ENCODE results near the gene MTHFD1L. TPM values are rescaled to one million over a fixed set of nuclear protein-coding genes. Genes with fewer than 3 reads are reported as not detected.

Gene MTHFD1L
- total and polyA plus RNA-seq, 2 donors (not counting 3 experiments of a cell fraction or from before 2014, with no cell fraction given): 40.2 to 120 TPM

- dilution Hi-C loops (cut with MboI; ENCODE audit: extremely low pct_ligation_motif_present, low sequenced_read_pairs) (no loop called here), intact Hi-C loops (cut with micrococcal nuclease) (no loop called here)
- Histone ChIP-seq H3K4me3 (replicated peaks in 1 of 3; ENCODE audit: insufficient read depth in 1 of 3, low read depth in 1 of 3, low read length in 3 of 3) (no peak overlapping the region), H3K79me2 (ENCODE audit: control insufficient read depth, insufficient read depth, low read length) (no peaks in the 10 kb centered on the region), H3K27me3 (ENCODE audit: control insufficient read depth in 2 of 2, insufficient read depth in 2 of 2, low read length in 2 of 2) (no peaks in the 10 kb centered on the region), H3K9ac (replicated peaks; ENCODE audit: extremely low read depth, insufficient read depth, low read length) (no peak overlapping the region), H3K9me3 (replicated peaks; ENCODE audit: control insufficient read depth, insufficient read depth, low read length) (no peaks in the 10 kb centered on the region), H3K36me3 (ENCODE audit: control insufficient read depth in 2 of 2, extremely low read depth in 1 of 2, insufficient read depth in 2 of 2, low read length in 2 of 2) (peaks cover 9 to 10% of the 10 kb centered on the region in 2 experiments), H3K27ac (ENCODE audit: insufficient read depth, low read depth, low read length) (peak overlapping the region; percentile 63), H3K9me1 (replicated peaks; ENCODE audit: control insufficient read depth, extremely low read depth, insufficient read depth, low read length) (no peaks in the 10 kb centered on the region), H4K20me1 (replicated peaks; ENCODE audit: control insufficient read depth, extremely low read depth, insufficient read depth, low read length) (no peaks in the 10 kb centered on the region), H2AFZ (ENCODE audit: low read depth, low read length) (no peak overlapping the region), H3K4me1 (ENCODE audit: control insufficient read depth, extremely low read depth, insufficient read depth, low read length) (peaks cover 15% of the 10 kb centered on the region), H3K4me2 (ENCODE audit: insufficient read depth, low read length) (peak overlapping the region; percentile 17)
- POLR2A ChIA-PET: no interaction called here
- CTCF ChIA-PET: no interaction called here
- TF ChIP-seq POLR2AphosphoS5 (IDR thresholded peaks at IDR 0.05; ENCODE audit: insufficient read depth, low read depth, low read length): peak; percentile 26
- TF ChIP-seq JUN (IDR thresholded peaks at IDR 0.05; ENCODE audit: borderline replicate concordance, insufficient read depth, insufficient read length, low read depth): peak; percentile 24
- no peak for TF ChIP-seq MYC (IDR thresholded peaks at IDR 0.05; ENCODE audit: low read depth, low read length)
- TF ChIP-seq POLR2A (IDR thresholded peaks at IDR 0.05; ENCODE audit: low read depth, low read length): no peak
- no TSS peak for BruUV-seq (replicated peaks)
- peak; percentile 92 for FAIRE-seq
- peak; percentile 34 for DNase-seq (ENCODE audit: low read depth, low spot score)
Measured at GRCh38 chr6:151092591-151092990, 227.1 kb downstream of the MTHFD1L start.

DNA sequence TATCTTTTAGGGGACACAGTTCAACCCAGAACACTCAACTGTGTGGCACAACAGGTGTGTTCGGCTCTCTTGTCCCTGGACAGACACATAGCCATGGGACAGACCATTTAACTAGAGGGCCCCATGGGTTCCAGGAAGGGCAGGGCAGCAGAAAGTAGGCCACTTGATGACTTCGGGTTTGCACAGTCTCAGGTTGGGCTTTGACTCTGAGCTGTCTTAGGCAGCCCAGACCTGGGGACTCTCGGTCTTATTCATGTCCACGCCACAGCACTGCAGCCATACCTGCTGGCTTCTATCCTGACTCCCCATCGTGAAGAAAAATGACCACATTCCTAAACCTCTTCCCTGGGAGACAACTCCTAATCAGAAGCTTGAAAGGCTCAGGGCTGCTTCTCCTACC lies 228.2 kb downstream of the MTHFD1L start:
- no peak overlapping the region for H3K9ac ChIP-seq (replicated peaks; ENCODE audit: extremely low read depth, insufficient read depth, low read length)
- no peaks in the 10 kb centered on the region for H3K27me3 ChIP-seq (ENCODE audit: control insufficient read depth in 2 of 2, insufficient read depth in 2 of 2, low read length in 2 of 2)

More for the DNA sequence above, 228.2 kb downstream of the MTHFD1L start:
- no peak overlapping the region for H3K27ac ChIP-seq (ENCODE audit: insufficient read depth, low read depth, low read length)
- no peak for DNase-seq (ENCODE audit: low read depth, low spot score)
- intact Hi-C loops (cut with micrococcal nuclease) (no loop called here), dilution Hi-C loops (cut with MboI; ENCODE audit: extremely low pct_ligation_motif_present, low sequenced_read_pairs) (no loop called here)
- H3K4me3 ChIP-seq (replicated peaks in 1 of 3; ENCODE audit: insufficient read depth in 1 of 3, low read depth in 1 of 3, low read length in 3 of 3): no peak overlapping the region
- no peaks in the 10 kb centered on the region for H3K9me1 ChIP-seq (replicated peaks; ENCODE audit: control insufficient read depth, extremely low read depth, insufficient read depth, low read length)
- H3K36me3 ChIP-seq (ENCODE audit: control insufficient read depth in 2 of 2, extremely low read depth in 1 of 2, insufficient read depth in 2 of 2, low read length in 2 of 2): peaks cover 9 to 10% of the 10 kb centered on the region in 2 experiments
- CTCF ChIA-PET: no interaction called here
- BruUV-seq (replicated peaks): no TSS peak
- no peak for FAIRE-seq
- POLR2A ChIA-PET: no interaction called here
- no peaks in the 10 kb centered on the region for H3K9me3 ChIP-seq (replicated peaks; ENCODE audit: control insufficient read depth, insufficient read depth, low read length)
- no peak overlapping the region for H3K4me2 ChIP-seq (ENCODE audit: insufficient read depth, low read length)
- no peaks in the 10 kb centered on the region for H3K79me2 ChIP-seq (ENCODE audit: control insufficient read depth, insufficient read depth, low read length)
- no peak overlapping the region for H2AFZ ChIP-seq (ENCODE audit: low read depth, low read length)
- H4K20me1 ChIP-seq (replicated peaks; ENCODE audit: control insufficient read depth, extremely low read depth, insufficient read depth, low read length): no peaks in the 10 kb centered on the region
- H3K4me1 ChIP-seq (ENCODE audit: control insufficient read depth, extremely low read depth, insufficient read depth, low read length): peaks cover 15% of the 10 kb centered on the region
- TF ChIP-seq JUN (IDR thresholded peaks at IDR 0.05; ENCODE audit: borderline replicate concordance, insufficient read depth, insufficient read length, low read depth) (no peak), POLR2AphosphoS5 (IDR thresholded peaks at IDR 0.05; ENCODE audit: insufficient read depth, low read depth, low read length) (no peak), MYC (IDR thresholded peaks at IDR 0.05; ENCODE audit: low read depth, low read length) (no peak), POLR2A (IDR thresholded peaks at IDR 0.05; ENCODE audit: low read depth, low read length) (no peak), FOS (IDR thresholded peaks at IDR 0.05; ENCODE audit: borderline replicate concordance, insufficient read depth, low read length) (no peak), GATA2 (IDR thresholded peaks at IDR 0.05; ENCODE audit: insufficient read depth, insufficient read length, low read depth, low read length) (no peak), EZH2 (IDR thresholded peaks at IDR 0.05; ENCODE audit: borderline replicate concordance, low read depth, low read length, severe bottlenecking) (no peak)
- TF ChIP-seq, protein P1, sequence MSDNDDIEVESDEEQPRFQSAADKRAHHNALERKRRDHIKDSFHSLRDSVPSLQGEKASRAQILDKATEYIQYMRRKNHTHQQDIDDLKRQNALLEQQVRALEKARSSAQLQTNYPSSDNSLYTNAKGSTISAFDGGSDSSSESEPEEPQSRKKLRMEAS (IDR thresholded peaks at IDR 0.05; ENCODE audit: insufficient read depth, insufficient read length): no peak
- TF ChIP-seq, protein P2, sequence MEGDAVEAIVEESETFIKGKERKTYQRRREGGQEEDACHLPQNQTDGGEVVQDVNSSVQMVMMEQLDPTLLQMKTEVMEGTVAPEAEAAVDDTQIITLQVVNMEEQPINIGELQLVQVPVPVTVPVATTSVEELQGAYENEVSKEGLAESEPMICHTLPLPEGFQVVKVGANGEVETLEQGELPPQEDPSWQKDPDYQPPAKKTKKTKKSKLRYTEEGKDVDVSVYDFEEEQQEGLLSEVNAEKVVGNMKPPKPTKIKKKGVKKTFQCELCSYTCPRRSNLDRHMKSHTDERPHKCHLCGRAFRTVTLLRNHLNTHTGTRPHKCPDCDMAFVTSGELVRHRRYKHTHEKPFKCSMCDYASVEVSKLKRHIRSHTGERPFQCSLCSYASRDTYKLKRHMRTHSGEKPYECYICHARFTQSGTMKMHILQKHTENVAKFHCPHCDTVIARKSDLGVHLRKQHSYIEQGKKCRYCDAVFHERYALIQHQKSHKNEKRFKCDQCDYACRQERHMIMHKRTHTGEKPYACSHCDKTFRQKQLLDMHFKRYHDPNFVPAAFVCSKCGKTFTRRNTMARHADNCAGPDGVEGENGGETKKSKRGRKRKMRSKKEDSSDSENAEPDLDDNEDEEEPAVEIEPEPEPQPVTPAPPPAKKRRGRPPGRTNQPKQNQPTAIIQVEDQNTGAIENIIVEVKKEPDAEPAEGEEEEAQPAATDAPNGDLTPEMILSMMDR (IDR thresholded peaks at IDR 0.05; ENCODE audit: extremely low read depth in 1 of 2, insufficient read depth in 1 of 2, low read depth in 1 of 2, low read length in 2 of 2): no peak
